Stimulated activated CD8-positive, alpha-beta memory T cell treated with anti-CD3 and anti-CD28 coated beads, Interleukin-2, amount 100 ng/mL, for 48 hours (primary cell): ENCODE results near the gene PCDHGC5.

Experiments used
- DNase-seq, 2 donors: peaks; one replicate each; pipeline ENCODE4 v3.0.0-alpha.2; 2020; ENCODE audit warnings: low read depth in 2 of 2

The PCDHGC5 gene

DNA sequence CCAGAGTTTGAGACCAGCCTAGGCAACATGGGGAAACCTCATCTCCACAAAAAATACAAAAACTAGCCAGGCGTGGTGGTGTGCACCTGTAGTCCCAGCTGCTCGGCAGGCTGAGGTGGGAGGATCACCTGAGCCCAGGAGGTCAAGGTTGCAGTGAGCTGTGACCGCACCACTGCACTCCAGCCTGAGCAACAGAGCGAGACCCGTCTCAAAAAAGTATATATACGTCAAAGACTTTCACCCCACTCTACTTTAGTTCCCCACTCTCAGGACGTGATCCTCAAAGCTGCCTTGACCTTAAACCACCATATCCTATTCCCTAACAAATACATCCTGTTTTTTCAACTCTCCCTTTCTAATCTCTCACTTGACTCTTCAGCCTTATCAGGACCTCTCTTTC, 41.0 kb downstream of the PCDHGC5 start:
- DNase-seq = no peak

DNA sequence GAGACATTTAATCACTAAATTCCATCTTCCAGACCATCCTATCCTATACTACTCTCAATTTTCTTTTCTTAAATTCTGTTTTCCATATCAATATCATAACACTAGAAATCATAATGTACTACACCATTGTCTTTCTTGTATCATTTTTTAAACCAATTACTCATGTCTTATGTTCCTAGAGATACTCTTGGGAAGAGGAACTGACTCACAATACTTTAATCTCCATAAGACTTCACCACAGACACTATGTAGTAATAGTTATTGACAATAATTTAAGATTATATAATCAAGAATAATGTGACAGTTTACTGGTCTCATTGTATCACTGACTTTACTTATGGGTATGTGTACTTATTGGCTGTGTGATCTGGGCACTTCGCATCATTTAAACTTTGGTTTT, 43.8 kb downstream of the PCDHGC5 start:
- no peak for DNase-seq

DNA sequence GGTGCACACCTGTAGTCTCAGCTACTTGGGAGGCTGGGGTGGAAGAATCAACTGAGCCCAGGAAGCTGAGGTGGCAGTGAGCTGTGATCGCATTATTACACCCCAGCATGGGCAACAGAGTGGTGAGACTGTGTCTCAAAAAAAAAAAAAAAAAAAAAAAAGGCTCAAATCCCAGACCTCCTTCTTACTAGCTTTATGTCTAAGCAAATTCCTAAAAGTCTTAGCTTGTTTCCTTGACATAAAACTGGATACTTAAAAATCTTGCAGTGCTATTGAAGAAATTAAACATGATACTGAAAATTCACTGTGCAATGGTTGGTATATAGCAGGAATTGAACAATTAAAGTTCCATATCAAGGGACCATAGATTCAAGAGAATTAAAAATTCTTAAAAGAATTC, 45.0 kb downstream of the PCDHGC5 start:
- no peak for DNase-seq

DNA sequence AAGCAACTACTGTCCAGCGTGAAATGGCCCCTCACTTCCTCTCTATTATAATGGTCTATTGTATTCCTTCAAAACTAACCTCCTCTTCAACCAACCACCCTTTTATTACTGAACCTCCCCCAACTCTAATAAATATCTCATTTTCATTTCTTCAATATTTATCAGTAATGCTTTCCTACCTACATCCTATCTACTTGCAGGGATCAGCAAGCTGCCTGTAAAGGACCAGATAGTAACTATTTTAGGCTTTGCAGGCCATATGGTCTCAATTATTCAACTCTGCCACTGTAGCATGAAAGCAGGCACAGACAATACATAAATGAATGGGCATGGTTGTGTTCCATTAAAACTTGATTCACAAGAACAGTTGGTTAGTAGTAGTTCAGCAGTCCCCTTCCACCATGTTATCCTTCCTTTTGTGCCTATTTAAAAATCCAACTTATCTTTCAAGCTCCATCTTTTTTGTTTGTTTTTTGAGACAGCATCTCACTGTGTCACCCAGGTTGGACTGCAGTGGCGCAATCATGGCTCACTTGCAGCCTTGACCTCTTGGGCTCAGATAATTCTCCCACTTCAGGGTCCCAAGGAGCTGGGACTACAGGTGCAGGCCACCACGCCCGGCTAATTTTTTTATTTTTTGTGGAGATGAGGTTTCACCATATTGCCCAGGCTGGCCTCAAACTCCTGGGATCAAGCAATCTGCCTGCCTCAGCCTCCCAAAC, 45.8 kb downstream of the PCDHGC5 start:
- no peak for DNase-seq
